Transverse colon (tissue), 4 donors: ENCODE results near the gene GALNT17. TPM values are rescaled to one million over a fixed set of nuclear protein-coding genes. Genes with fewer than 3 reads are reported as not detected.

ENCODE experiments used
- DNase-seq: peaks from one replicate; pipeline ENCODE4 v3.0.0-alpha.2; 2019
- H3K27ac ChIP-seq, 4 donors: fragments of 200-600 bp; sonication (generic); 2 replicates each; pipeline ENCODE4 v1.5.1; 2016 to 2018; ENCODE audit warnings: inconsistent platforms in 4 of 4
- H3K27me3 ChIP-seq: fragments of 200-600 bp; sonication (generic); 2 replicates; pipeline ENCODE4 v1.5.1; 2017; ENCODE audit warnings: inconsistent platforms
- H3K36me3 ChIP-seq, 4 donors: fragments of 200-600 bp; sonication (generic); 2 replicates each; pipeline ENCODE4 v1.5.1; 2017 to 2019; ENCODE audit warnings: inconsistent platforms in 4 of 4
- H3K4me1 ChIP-seq, 4 donors: fragments of 200-600 bp; sonication (generic); 2 replicates each; pipeline ENCODE4 v1.5.1; 2017 to 2020; ENCODE audit warnings: inconsistent platforms in 4 of 4
- H3K4me3 ChIP-seq, 4 donors: fragments of 200-600 bp; sonication (generic); 1 replicate in 1 of 4; 2 replicates in 3 of 4; pipeline versions ENCODE4 v1.5.1 to v1.6.1; 2017 to 2019; ENCODE audit warnings: inconsistent platforms in 4 of 4
- H3K9me3 ChIP-seq, 2 donors: fragments of 200-600 bp; sonication (generic); 2 replicates each; pipeline ENCODE4 v1.5.1; 2017 to 2019; ENCODE audit warnings: inconsistent platforms in 2 of 2
- CTCF ChIP-seq, 5 experiments: fragments of 200-600 bp in 3 of 5; fragments of 450-650 bp in 2 of 5; sonication (generic) in 3 of 5; IDR thresholded peaks; 1 replicate in 2 of 5; 2 replicates in 3 of 5; pipeline ENCODE4 v1.5.1; 2016 to 2017; ENCODE audit warnings: antibody characterized with exemption in 5 of 5, inconsistent platforms in 3 of 5, mild to moderate bottlenecking in 2 of 5, moderate library complexity in 1 of 5
- EP300 ChIP-seq: sonication (generic); formaldehyde crosslinking; IDR thresholded peaks from one replicate; pipeline ENCODE4 v1.6.1; 2017; ENCODE audit warnings: antibody characterized with exemption, low read depth
- POLR2A ChIP-seq: fragments of 450-650 bp; IDR thresholded peaks from one replicate; pipeline ENCODE4 v1.6.1; 2016; ENCODE audit warnings: antibody characterized with exemption, mild to moderate bottlenecking, moderate library complexity
- POLR2AphosphoS5 ChIP-seq, 3 donors: sonication (generic); formaldehyde crosslinking; IDR thresholded peaks; one replicate each; pipeline ENCODE4 v1.6.1; 2016; ENCODE audit warnings: antibody characterized with exemption in 3 of 3
- WGBS, 2 donors: methylation state at CpG; one replicate each; pipeline ENCODE4 v1.1.5; 2018; ENCODE audit warnings: low coverage in 1 of 2; 5-methylcytosine and 5-hydroxymethylcytosine counted together
- in situ Hi-C, 4 donors: fragments of 200-750 bp; cut with MboI; loops; one replicate each; pipeline versions ENCODE4 v1.15.0 to v1.15.1; 2017; ENCODE audit warnings: low sequenced_read_pairs in 3 of 4, low pct_ligation_motif_present in 1 of 4, low pct_unique_long_range_greater_than_20kb in 1 of 4
- intact Hi-C: fragments of 100-400 bp; cut with DNase I; formaldehyde crosslinking; loops from one replicate; pipeline ENCODE4 v1.15.1; 2023; ENCODE audit warnings: low total_unique reads
- total RNA-seq, 4 donors: library from RNA; depleted of rRNA; stranded (reverse); fragments of >200 nt; gene quantifications; one replicate each; pipeline ENCODE4 v1.1.0, GENCODE V29; 2016

The GALNT17 gene
- total RNA-seq, 4 donors from 2014 or later, result 2.6 to 6.6 (median 5.7) TPM

DNA sequence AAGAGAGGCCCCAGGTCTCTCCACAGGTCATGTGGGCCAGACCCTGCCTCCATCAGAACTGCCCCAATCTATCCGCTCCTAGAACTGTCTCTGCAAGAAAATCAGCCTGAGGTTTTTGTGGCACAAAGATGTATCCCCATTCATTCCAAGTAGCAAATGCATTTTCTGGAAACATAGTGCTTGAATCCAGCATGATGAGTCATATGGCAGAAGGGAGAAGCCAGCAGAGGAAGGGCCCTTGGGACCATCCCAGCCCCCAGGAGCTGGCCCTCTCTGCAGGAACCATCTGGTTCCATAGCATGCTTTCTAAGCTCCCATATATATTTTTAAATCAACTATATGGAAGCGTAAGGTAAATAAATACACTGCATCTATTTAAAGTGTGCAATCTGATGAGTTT is 563.2 kb downstream of the GALNT17 start:
- in situ Hi-C loops (no loop called here), intact Hi-C loops (no loop called here)
- H3K9me3 ChIP-seq, result no peaks in the 10 kb centered on the region
- WGBS, 2 donors, result 79 to 92% methylated on average over 2 of the region's 2 CpGs
- H3K27ac ChIP-seq, result no peak overlapping the region
- no peak for TF ChIP-seq EP300
- H3K36me3 ChIP-seq, result no peaks in the 10 kb centered on the region
- H3K4me3 ChIP-seq, result no peak overlapping the region
- H3K27me3 ChIP-seq, result no peaks in the 10 kb centered on the region
- DNase-seq, result no peak
- H3K4me1 ChIP-seq, result no peaks in the 10 kb centered on the region

DNA sequence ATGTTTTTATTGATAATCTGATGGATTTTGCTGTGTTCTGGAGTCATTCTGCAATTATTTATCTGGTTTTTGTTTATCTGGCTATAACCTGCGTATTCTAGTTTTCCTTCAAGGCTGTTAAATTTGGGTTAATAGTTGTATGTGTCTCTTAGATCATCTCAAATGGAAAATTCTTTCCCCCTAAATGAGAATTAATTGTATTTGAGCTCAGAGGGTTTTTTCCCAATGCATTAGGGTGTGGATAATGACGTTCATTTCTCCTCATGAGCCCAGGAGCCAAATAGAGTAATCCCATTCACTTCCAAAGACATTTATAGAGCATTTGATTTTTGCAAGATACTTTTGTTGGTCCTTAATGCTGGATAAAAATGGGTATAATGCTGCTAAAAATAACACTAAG is 564.6 kb downstream of the GALNT17 start:
- in situ Hi-C loops, result no loop called here
- TF ChIP-seq POLR2A (no peak), EP300 (no peak), POLR2AphosphoS5 (IDR thresholded peaks at IDR 0.05) (no peak), CTCF (IDR thresholded peaks at IDR 0.05) (no peak)
- H3K4me1 ChIP-seq, result no peaks in the 10 kb centered on the region
- WGBS, 2 donors, result 74 to 77% methylated on average over 2 of the region's 2 CpGs
- H3K27ac ChIP-seq, result no peak overlapping the region
- H3K36me3 ChIP-seq, result no peaks in the 10 kb centered on the region
- H3K9me3 ChIP-seq, result no peaks in the 10 kb centered on the region
- DNase-seq, result no peak
- no peaks in the 10 kb centered on the region for H3K27me3 ChIP-seq
- H3K4me3 ChIP-seq, result no peak overlapping the region
- intact Hi-C loops, result no loop called here

GRCh38 chr7:71697400-71697799 is 565.5 kb downstream of the GALNT17 start:
- DNase-seq, result no peak
- in situ Hi-C loops (no loop called here), intact Hi-C loops (no loop called here)
- H3K36me3 ChIP-seq, result no peaks in the 10 kb centered on the region
- no peak overlapping the region for H3K27ac ChIP-seq
- 84 to 100% methylated on average over 2 to 3 of the region's 3 CpGs for WGBS, 2 donors
- H3K27me3 ChIP-seq, result no peaks in the 10 kb centered on the region
- H3K4me3 ChIP-seq, result no peak overlapping the region
- no peaks in the 10 kb centered on the region for H3K4me1 ChIP-seq
- no peak for TF ChIP-seq CTCF (IDR thresholded peaks at IDR 0.05)
- TF ChIP-seq POLR2A, result no peak
- no peak for TF ChIP-seq POLR2AphosphoS5 (IDR thresholded peaks at IDR 0.05)
- TF ChIP-seq EP300, result no peak
- H3K9me3 ChIP-seq, result no peaks in the 10 kb centered on the region

DNA sequence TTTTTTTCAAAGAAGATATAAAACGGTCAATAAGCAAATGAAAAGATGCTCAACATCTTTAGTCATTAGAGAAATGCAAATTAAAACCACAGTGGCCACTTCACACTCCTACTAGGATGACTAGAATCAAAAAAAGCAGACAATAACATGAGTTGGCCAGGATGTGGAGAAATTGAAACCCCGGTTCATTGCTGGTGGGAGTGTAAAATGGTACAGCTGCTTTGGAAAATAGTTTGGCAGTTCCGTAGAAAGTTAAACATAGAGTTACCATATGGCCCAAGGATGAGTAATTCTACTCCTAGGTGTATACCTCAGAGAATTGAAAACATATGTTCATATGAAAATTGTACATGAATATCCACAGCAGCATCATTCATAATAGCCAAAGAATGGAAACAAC is 573.3 kb downstream of the GALNT17 start:
- in situ Hi-C loops (no loop called here), intact Hi-C loops (no loop called here)
- H3K4me3 ChIP-seq, result no peak overlapping the region
- DNase-seq, result no peak
- 64 to 77% methylated on average over 3 of the region's 3 CpGs for WGBS, 2 donors
- no peak overlapping the region for H3K27ac ChIP-seq
- H3K4me1 ChIP-seq, result no peaks in the 10 kb centered on the region
- no peaks in the 10 kb centered on the region for H3K9me3 ChIP-seq
- no peaks in the 10 kb centered on the region for H3K36me3 ChIP-seq
- TF ChIP-seq CTCF (IDR thresholded peaks at IDR 0.05), result no peak
- H3K27me3 ChIP-seq, result no peaks in the 10 kb centered on the region

- Histone ChIP-seq H3K4me3 (no peak overlapping the region), H3K4me1 (no peaks in the 10 kb centered on the region), H3K27ac (no peak overlapping the region), H3K27me3 (no peaks in the 10 kb centered on the region), H3K36me3 (no peaks in the 10 kb centered on the region), H3K9me3 (no peaks in the 10 kb centered on the region)
- WGBS, 2 donors, result 60 to 88% methylated on average over 1 to 3 of the region's 3 CpGs
- in situ Hi-C loops (no loop called here), intact Hi-C loops (no loop called here)
- no peak for TF ChIP-seq POLR2AphosphoS5 (IDR thresholded peaks at IDR 0.05)
- no peak for TF ChIP-seq POLR2A
- TF ChIP-seq EP300, result no peak
- no peak for TF ChIP-seq CTCF (IDR thresholded peaks at IDR 0.05)
- DNase-seq, result no peak
These were observed 574.1 kb downstream of the GALNT17 start for GRCh38 chr7:71705901-71706596.
